8988T (cell line): ENCODE data around the gene OR5D14.

Source experiments
- DNase-seq: peaks from one replicate; pipeline ENCODE4 v3.0.0; 2011

The OR5D14 gene

GRCh38 chr11:55795256-55795655, at the start of gene OR5D14:
Gene OR5D14, plus strand, starts transcription at chr11:55795556. Its CDS starts 0 bp downstream, at chr11:55795556.
- DNase-seq: no peak

- no peak for DNase-seq
Measured at GRCh38 chr11:55773138-55773537, 22.2 kb upstream of the OR5D14 start, which contains the start of gene OR5D13. Gene OR5D13, plus strand, starts transcription at chr11:55773438. Its CDS starts 0 bp downstream, at chr11:55773438.

GRCh38 chr11:55791606-55792005, 3.8 kb upstream of the OR5D14 start:
- DNase-seq: no peak

GRCh38 chr11:55793321-55793720, 2.0 kb upstream of the OR5D14 start:
- DNase-seq: no peak

GRCh38 chr11:55806248-55806647, 10.9 kb downstream of the OR5D14 start:
- DNase-seq: no peak

- no peak for DNase-seq
Measured at GRCh38 chr11:55811067-55811466, 15.7 kb downstream of the OR5D14 start, which contains the start of gene OR5L1. Gene OR5L1, plus strand, starts transcription at chr11:55811367. Its CDS starts 100 bp downstream, at chr11:55811467.

GRCh38 chr11:55819330-55819729, 24.0 kb downstream of the OR5D14 start, which contains the start of gene OR5D18:
Gene OR5D18, plus strand, starts transcription at chr11:55819630. Its CDS starts 0 bp downstream, at chr11:55819630.
- DNase-seq: no peak

GRCh38 chr11:55826919-55827318, 31.6 kb downstream of the OR5D14 start, which contains the start of gene OR5L2:
Gene OR5L2, plus strand, starts transcription at chr11:55827219. Its CDS starts 0 bp downstream, at chr11:55827219.
- DNase-seq: no peak

GRCh38 chr11:55838452-55838851, 43.1 kb downstream of the OR5D14 start, which contains the start of gene OR5D16:
Gene OR5D16, plus strand, starts transcription at chr11:55838752. Its CDS starts 0 bp downstream, at chr11:55838752.
- DNase-seq: no peak
